AG04450 (cell line): ENCODE results near the gene GMPPA. TPM values are rescaled to one million over a fixed set of nuclear protein-coding genes. Genes with fewer than 3 reads are reported as not detected.

Experiments used
- CTCF ChIA-PET: fragments of 300-600, 350-600 bp; formaldehyde crosslinking; extraction: SDS; loops from one replicate; lab custom pipeline; 2022; ENCODE audit warnings: antibody characterized with exemption, inconsistent platforms; lab: Charles Lee
- POLR2A ChIA-PET: fragments of 350-600 bp; formaldehyde crosslinking; extraction: SDS; loops from one replicate; lab custom pipeline; 2021; ENCODE audit warnings: antibody characterized with exemption, inconsistent platforms; lab: Yijun Ruan, JAX
- DNase-seq: peaks from one replicate; pipeline ENCODE4 v3.0.0-alpha.2; 2011; ENCODE audit warnings: low read depth, low spot score
- H3K27ac ChIP-seq: one replicate; pipeline ENCODE4 v1.5.1; 2012; ENCODE audit warnings: low read depth, low read length, control low read depth
- H3K27me3 ChIP-seq: one replicate; pipeline ENCODE4 v1.6.0; 2012; ENCODE audit warnings: low read length; ENCODE audit not compliant: control insufficient read depth, insufficient read depth
- H3K4me3 ChIP-seq: 2 replicates; pipeline ENCODE4 v1.5.1; 2011; ENCODE audit warnings: mild to moderate bottlenecking, low read depth, low read length, control low read depth
- H3K9me3 ChIP-seq: 2 replicates; pipeline ENCODE4 v1.5.1; 2012; ENCODE audit warnings: low read length; ENCODE audit not compliant: control insufficient read depth, insufficient read depth
- polyA plus RNA-seq: library from polyadenylated mRNA; depleted of rRNA; stranded (reverse); fragments of >200 nt; gene quantifications from 2 replicates; pipeline ENCODE4 v1.2.3, GENCODE V29; 2011
- TF ChIP-seq, protein P1 (sequence below): IDR thresholded peaks from 2 replicates; pipeline ENCODE4 v1.5.1; 2011; ENCODE audit warnings: low read depth, low read length, control low read depth, inconsistent platforms

GMPPA gene
- polyA plus RNA-seq, 1 experiment: 90.1 TPM

DNA sequence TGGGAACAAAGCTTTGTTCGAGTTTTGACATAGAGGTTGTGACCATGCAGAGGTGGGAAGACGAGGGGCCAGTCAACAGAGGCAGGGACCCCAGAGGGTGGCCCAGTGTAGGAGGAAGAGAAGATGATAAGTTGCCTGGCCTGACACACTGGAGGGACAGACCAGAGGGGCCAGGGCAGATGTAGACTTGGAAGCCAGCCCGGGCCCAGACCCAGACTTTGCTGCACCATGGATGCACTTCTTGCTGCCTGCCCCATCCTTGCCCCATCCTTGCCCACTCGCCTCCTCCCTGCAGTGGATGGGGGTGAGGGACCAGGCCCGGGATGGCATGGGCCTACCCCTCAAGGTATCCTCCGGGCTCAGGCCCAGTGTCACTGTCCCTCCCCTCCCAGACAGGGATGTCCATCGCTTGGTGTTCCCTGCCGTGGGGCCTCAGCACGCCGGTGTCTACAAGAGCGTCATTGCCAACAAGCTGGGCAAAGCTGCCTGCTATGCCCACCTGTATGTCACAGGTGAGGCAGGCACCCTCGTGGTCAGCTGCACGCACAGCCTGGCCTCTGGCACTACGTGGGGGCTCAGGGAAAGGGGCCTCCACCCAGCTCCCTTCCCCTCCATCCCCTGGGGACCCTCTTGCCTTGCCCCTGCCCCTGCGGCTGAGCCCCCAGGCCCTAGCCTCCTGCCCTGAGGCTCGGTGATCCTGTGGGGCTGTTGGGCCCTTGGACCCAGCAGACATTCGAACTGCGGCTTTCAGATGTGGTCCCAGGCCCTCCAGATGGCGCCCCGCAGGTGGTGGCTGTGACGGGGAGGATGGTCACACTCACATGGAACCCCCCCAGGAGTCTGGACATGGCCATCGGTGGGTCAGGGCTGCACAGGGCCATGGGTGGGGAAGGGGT is 27.0 kb upstream of the GMPPA start:
- Histone ChIP-seq H3K4me3 (no peak overlapping the region), H3K9me3 (no peaks in the 10 kb centered on the region; the same call in 1 of the 2 replicates), H3K27ac (no peak overlapping the region), H3K27me3 (no peaks in the 10 kb centered on the region)
- POLR2A ChIA-PET: interaction anchor here (1.4 kb wide), 1 partner anchor 27 kb away, joined by 3 read pairs; the partner anchor contains the start of gene GMPPA
- DNase-seq: no peak
- TF ChIP-seq, protein P1, sequence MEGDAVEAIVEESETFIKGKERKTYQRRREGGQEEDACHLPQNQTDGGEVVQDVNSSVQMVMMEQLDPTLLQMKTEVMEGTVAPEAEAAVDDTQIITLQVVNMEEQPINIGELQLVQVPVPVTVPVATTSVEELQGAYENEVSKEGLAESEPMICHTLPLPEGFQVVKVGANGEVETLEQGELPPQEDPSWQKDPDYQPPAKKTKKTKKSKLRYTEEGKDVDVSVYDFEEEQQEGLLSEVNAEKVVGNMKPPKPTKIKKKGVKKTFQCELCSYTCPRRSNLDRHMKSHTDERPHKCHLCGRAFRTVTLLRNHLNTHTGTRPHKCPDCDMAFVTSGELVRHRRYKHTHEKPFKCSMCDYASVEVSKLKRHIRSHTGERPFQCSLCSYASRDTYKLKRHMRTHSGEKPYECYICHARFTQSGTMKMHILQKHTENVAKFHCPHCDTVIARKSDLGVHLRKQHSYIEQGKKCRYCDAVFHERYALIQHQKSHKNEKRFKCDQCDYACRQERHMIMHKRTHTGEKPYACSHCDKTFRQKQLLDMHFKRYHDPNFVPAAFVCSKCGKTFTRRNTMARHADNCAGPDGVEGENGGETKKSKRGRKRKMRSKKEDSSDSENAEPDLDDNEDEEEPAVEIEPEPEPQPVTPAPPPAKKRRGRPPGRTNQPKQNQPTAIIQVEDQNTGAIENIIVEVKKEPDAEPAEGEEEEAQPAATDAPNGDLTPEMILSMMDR: no peak
- CTCF ChIA-PET: interaction anchor here (1.0 to 2.4 kb wide), 4 partner anchors 24 to 58 kb away, joined by 3 to 9 read pairs (median 5); a partner anchor contains a TSS

DNA sequence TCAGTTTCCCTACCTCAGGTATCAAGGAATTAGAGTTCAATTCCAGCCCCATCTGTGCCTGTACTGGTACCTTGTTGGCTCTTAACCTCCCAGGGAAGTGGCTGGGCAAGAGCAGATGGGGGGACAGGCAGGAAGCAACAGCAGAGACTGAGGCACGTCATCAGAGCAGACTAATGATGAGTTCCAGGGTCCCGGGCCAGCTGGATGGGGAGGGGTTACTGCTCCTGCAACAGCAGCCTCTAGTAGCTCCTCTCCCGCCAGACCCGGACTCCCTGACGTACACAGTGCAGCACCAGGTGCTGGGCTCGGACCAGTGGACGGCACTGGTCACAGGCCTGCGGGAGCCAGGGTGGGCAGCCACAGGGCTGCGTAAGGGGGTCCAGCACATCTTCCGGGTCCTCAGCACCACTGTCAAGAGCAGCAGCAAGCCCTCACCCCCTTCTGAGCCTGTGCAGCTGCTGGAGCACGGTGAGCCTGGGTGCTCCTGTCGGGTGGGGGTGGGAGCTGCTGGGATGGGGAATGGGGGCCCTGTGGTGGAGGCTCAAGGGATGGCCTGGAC is 26.0 kb upstream of the GMPPA start:
- ChIA-PET CTCF (interaction anchor here (1.0 to 1.9 kb wide), 5 partner anchors 9 to 57 kb away, joined by 3 to 6 read pairs (median 4); no protein-coding TSS in a partner anchor), POLR2A (no interaction called here)
- TF ChIP-seq, protein P1: no peak
- no peaks in the 10 kb centered on the region for H3K27me3 ChIP-seq
- DNase-seq: no peak
- no peak overlapping the region for H3K27ac ChIP-seq
- no peak overlapping the region for H3K4me3 ChIP-seq
- H3K9me3 ChIP-seq: no peaks in the 10 kb centered on the region; the same call in 1 of the 2 replicates

DNA sequence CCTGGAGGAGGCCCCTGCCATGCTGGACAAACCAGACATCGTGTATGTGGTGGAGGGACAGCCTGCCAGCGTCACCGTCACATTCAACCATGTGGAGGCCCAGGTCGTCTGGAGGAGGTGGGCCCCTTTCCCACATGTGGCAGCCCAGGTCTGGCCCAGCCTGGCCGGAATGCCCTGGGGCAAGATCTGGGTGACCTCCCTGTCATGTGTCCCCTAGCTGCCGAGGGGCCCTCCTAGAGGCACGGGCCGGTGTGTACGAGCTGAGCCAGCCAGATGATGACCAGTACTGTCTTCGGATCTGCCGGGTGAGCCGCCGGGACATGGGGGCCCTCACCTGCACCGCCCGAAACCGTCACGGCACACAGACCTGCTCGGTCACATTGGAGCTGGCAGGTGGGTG is 25.2 kb upstream of the GMPPA start:
- POLR2A ChIA-PET: interaction anchor here (0.7 kb wide), 1 partner anchor 21 kb away, joined by 5 read pairs; no protein-coding TSS in a partner anchor
- TF ChIP-seq, protein P1: no peak
- H3K27ac ChIP-seq: no peak overlapping the region
- no peaks in the 10 kb centered on the region for H3K27me3 ChIP-seq
- CTCF ChIA-PET: interaction anchor here (0.9 to 1.9 kb wide), 6 partner anchors 10 to 71 kb away, joined by 3 to 7 read pairs (median 4); no protein-coding TSS in a partner anchor
- no peaks in the 10 kb centered on the region; the same call in 1 of the 2 replicates for H3K9me3 ChIP-seq
- no peak overlapping the region for H3K4me3 ChIP-seq
- no peak for DNase-seq

DNA sequence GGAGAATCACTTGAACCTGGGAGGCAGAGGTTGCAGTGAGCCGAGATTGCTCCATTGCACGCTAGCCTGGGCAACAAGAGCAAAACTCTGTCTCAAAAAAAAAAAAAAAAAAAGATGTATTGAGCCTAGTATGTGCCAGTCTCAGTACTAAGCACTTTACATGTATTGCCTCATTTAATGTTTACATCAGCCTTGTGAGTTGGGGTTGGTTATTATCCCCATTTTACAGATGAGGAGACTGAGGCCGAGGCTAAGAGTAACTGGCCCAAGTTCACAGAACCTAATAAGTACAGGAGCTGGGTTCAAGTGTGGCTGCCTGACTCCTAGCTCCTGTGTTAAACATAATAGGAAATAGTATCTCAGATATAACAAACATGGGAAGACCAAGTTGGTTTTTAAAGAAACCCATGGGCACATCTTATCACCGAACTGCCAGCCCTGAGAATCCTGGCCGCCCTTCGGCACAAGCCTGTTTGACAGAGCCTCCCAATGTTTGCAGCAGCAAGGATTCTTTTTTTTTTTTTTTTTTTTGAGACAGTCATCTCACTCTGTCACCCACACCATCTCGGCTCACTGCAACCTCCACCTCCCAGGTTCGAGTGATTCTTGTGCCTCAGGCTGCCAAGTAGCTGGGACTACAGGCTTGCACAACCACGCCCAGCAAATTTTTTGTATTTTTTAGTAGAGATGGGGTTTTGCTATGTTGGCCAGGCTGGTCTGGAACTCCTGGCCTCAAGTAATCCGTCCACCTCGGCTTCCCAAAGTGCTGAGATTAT is 24.2 kb upstream of the GMPPA start:
- H3K4me3 ChIP-seq: no peak overlapping the region
- no peaks in the 10 kb centered on the region for H3K27me3 ChIP-seq
- ChIA-PET CTCF (interaction anchor here (0.6 to 5.5 kb wide), 13 partner anchors 11 to 215 kb away, joined by 3 to 69 read pairs (median 7); a partner anchor contains a TSS), POLR2A (interaction anchor here (0.7 kb wide), 1 partner anchor 22 kb away, joined by 5 read pairs; no protein-coding TSS in a partner anchor)
- H3K27ac ChIP-seq: no peak overlapping the region
- TF ChIP-seq, protein P1: no peak
- no peak for DNase-seq
- H3K9me3 ChIP-seq: no peaks in the 10 kb centered on the region; the same call in 1 of the 2 replicates
